ENCODE data around the gene FAM117B. TPM values are rescaled to one million over a fixed set of nuclear protein-coding genes. Genes with fewer than 3 reads are reported as not detected.

Gene FAM117B
- total RNA-seq, 2 experiments from 2014 or later = 4.2 to 18.4 TPM

- Histone ChIP-seq H3K4me2 (ENCODE audit: low read length) (peak overlapping the region; percentile 35), H3K36me3 (ENCODE audit: insufficient read depth, low read length) (no peaks in the 10 kb centered on the region), H2AFZ (ENCODE audit: low read length) (no peak overlapping the region), H3K9me2 (ENCODE audit: insufficient read depth, low read length) (no peaks in the 10 kb centered on the region), H3K79me2 (ENCODE audit: insufficient read depth, low read depth, low read length) (peaks cover 37% of the 10 kb centered on the region), H3K27ac (ENCODE audit: low read depth, low read length, poor library complexity, severe bottlenecking) (no peak overlapping the region), H3K4me3 (ENCODE audit: low read depth, low read length, poor library complexity, severe bottlenecking) (no peak overlapping the region), H4K20me1 (ENCODE audit: insufficient read depth, low read length) (no peaks in the 10 kb centered on the region), H3K9me3 (ENCODE audit: low read length) (no peaks in the 10 kb centered on the region), H3K4me1 (ENCODE audit: insufficient read depth, low read length, poor library complexity, severe bottlenecking) (peaks cover 49% of the 10 kb centered on the region)
- DNase-seq (ENCODE audit: low spot score) = no peak
- no peak for TF ChIP-seq EZH2phosphoT487 (IDR thresholded peaks at IDR 0.05; ENCODE audit: borderline replicate concordance, low read depth, low read length)
- no peak for TF ChIP-seq CTCF (conservative IDR thresholded peaks at IDR 0.05; ENCODE audit: low read length)
- intact Hi-C loops (cut with micrococcal nuclease; ENCODE audit: unreplicated experiment) = loop anchor here (5.0 kb wide), 1 partner anchor 262 kb away; the partner anchor contains the start of gene BMPR2
- no TSS peak for BruUV-seq (replicated peaks)
- ChIA-PET CTCF (ENCODE audit: unreplicated experiment) (no interaction called here), POLR2A (no interaction called here)
These were observed 4.5 kb downstream of the FAM117B start for GRCh38 chr2:202639231-202639630.

GRCh38 chr2:202642567-202642966, 7.8 kb downstream of the FAM117B start:
- Histone ChIP-seq H4K20me1 (ENCODE audit: insufficient read depth, low read length) (no peaks in the 10 kb centered on the region), H3K4me3 (ENCODE audit: low read depth, low read length, poor library complexity, severe bottlenecking) (peak overlapping the region; percentile 47), H3K4me1 (ENCODE audit: insufficient read depth, low read length, poor library complexity, severe bottlenecking) (peaks cover 34% of the 10 kb centered on the region), H3K4me2 (ENCODE audit: low read length) (peak overlapping the region; percentile 66), H3K9me3 (ENCODE audit: low read length) (no peaks in the 10 kb centered on the region), H3K36me3 (ENCODE audit: insufficient read depth, low read length) (no peaks in the 10 kb centered on the region), H3K79me2 (ENCODE audit: insufficient read depth, low read depth, low read length) (peaks cover 38% of the 10 kb centered on the region; the same call in 1 of the 2 replicates), H2AFZ (ENCODE audit: low read length) (peak overlapping the region; percentile 60; the same call in 1 of the 2 replicates), H3K27ac (ENCODE audit: low read depth, low read length, poor library complexity, severe bottlenecking) (peak overlapping the region; percentile 55), H3K9me2 (ENCODE audit: insufficient read depth, low read length) (no peaks in the 10 kb centered on the region)
- ChIA-PET CTCF (ENCODE audit: unreplicated experiment) (no interaction called here), POLR2A (interaction anchor here (0.6 to 1.2 kb wide), 7 partner anchors 8 to 376 kb away, joined by 3 to 11 read pairs (median 5); partner anchors contain the start of gene FAM117B)
- DNase-seq (ENCODE audit: low spot score) = no peak
- BruUV-seq (replicated peaks) = no TSS peak
- TF ChIP-seq CTCF (conservative IDR thresholded peaks at IDR 0.05; ENCODE audit: low read length) = no peak
- no peak for TF ChIP-seq EZH2phosphoT487 (IDR thresholded peaks at IDR 0.05; ENCODE audit: borderline replicate concordance, low read depth, low read length)
- intact Hi-C loops (cut with micrococcal nuclease; ENCODE audit: unreplicated experiment) = no loop called here

Data from OCI-LY7 (cell line).